NCI-H1092 treated with DMSO at 0.1 percent for 48 hours (cell line): ENCODE results near the gene NACAD.

ENCODE experiments used
- DNase-seq: peaks from one replicate; lab custom pipeline; 2025; lab: John Stamatoyannopoulos, UW

NACAD gene

GRCh38 chr7:45073786-45074527 lies 14.8 kb downstream of the NACAD start:
- no peak for DNase-seq

- DNase-seq = no peak
Measured at GRCh38 chr7:45073031-45073785, 15.6 kb downstream of the NACAD start.

GRCh38 chr7:45072131-45073030 lies 16.4 kb downstream of the NACAD start:
- DNase-seq = no peak

GRCh38 chr7:45071528-45071927 lies 17.2 kb downstream of the NACAD start:
- DNase-seq = no peak

DNA sequence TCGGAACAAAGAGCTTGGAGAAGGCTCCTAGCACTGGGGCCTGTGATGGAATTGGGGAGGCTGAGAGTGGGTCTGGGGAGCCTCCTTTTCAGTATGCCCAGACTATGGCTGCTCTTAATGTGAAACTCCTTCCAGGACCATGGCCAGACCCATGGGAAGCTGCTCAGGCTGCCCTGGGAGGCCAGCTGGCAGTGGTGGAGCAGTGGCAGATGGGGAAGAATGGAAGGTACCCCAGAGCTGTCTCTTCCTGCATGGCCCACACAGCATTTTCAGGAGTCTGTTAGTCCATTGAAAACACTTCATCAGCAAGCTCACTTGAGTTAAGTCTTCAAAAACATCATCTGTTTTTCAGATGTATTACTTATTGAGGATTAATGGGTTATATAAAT lies 18.5 kb downstream of the NACAD start:
- DNase-seq = no peak

GRCh38 chr7:45069444-45070253 lies 19.1 kb downstream of the NACAD start:
- DNase-seq = no peak

DNA sequence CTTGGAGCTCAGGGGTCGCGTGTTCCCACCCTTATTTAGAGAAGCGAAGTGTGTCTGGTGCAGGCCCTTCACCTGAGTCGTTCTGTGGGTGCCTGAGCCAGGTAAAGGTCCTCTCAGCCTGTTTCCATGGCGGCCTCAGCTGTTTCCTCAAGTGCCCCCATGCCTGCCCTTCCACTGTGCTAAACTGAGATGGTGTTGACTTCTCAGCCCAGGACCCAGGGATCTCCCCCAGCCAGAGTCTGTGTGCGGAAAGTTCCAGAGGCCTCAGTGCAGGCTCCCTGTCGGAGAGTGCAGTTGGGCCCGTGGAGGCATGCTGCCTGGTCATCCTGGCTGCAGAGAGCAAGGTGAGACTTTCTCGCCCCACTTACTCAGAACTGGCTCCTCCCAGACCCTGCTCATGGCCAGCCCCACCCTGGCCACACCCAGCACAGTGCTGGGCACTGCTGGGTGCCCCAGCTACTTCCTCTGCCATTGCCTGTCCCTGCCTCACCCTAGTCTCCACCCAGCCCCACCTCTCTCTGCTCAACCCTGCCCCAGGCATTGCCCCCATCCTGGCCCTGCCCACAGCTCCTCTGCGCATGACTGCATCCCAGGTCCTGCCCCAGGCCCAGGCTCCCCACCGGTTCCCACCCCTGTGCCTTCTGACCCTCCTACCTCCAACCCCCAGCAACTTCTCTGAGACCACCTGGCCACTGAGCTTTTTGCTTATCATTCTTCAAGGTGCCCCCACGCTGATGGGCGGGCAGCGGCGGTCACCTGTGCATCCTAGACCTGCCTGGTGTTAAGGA lies 20.3 kb downstream of the NACAD start:
- no peak for DNase-seq

GRCh38 chr7:45067582-45067981 lies 21.2 kb downstream of the NACAD start:
- no peak for DNase-seq

DNA sequence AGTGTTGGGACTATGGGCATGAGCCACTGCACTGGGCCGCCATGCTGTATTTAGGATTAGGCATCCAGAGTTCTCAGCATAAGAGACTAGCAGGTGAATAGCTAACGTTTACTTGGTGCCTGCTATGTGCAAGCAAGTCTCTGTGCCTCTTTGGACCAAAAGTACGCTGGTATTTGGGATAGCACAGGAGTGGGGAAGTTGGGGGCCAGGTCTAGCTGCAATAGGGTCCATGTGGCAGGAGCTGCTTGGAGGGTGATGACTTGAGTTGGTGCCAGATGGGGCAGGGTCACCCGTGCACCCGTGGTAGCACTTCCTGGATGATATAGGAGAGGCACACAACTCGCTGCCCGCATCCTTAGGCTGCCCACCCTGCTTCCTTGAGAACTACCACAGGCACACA lies 22.4 kb downstream of the NACAD start:
- DNase-seq = no peak

DNA sequence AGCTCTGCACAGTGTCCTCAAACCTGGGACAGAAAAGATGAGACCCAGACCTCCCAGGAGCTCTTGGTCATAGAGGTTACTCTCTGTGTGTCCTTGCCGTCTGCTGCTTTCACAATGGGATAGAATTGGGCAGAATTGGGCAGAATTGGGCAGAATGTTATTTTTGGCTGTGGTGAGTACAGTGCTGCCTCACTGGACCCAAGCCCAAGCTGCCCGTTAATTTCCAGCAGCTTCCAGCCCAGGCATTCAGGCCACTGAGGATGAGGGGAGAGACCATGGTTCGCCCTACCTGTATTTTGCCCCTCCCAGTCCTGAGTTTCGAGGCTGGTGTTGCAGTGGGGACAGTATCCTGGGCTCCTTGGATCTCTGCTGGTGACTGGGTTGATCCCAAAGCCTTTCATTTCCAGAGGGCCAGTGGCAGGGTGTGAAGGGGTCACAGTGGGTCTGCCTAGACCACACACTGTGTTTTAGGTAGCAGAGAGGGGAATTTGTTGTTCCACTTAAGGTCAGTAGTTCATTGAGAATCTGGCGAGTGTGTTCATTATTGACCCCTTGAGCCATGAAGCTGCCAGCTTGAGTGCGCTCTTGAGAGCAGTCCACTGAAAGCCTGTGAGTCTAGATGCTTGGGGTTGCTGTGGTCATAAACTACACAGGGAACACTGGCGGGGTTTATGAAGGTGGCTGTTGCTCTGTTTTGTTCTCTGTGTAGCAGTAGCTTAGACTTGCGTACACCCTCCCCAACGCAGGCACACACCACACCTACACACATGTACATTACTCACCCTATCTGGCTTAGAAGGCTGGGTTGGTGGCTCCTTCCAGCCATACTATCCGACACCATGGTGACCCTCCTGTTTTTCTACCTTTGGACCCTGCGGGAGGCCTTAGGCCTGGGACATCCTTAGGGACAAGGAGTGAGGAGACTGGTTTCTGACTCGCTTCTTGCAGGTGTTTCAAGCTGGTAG lies 23.5 kb downstream of the NACAD start:
- no peak for DNase-seq

DNA sequence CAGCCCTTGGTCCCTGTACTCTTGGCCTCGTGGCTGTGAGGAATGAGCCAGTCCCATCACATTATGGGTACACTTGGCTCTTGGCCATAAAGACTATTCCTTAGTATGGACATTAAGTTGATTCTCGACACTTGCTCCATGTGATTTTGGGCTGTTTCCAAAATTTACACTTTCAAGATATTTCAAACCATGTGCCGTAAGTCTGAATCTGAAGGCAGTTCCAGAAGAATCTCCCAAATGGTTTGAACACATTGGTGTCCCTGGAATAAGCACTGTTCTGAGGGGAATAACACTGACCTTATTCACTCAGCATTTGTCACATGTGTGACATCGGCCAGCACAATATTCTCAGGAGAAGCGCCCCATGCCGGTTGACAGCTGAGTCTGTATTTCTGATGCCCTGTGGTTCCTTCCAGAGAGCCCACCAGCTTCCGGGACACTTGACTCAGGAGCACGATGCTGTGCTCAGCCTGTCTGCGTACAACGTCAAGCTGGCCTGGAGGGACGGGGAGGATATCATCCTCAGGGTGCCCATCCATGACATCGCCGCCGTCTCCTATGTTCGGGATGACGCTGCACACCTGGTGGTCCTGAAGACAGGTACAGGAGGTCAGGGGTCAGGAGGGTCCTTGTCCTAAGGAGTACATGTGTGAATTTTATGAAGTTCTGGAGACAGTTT lies 24.6 kb downstream of the NACAD start:
- no peak for DNase-seq

DNA sequence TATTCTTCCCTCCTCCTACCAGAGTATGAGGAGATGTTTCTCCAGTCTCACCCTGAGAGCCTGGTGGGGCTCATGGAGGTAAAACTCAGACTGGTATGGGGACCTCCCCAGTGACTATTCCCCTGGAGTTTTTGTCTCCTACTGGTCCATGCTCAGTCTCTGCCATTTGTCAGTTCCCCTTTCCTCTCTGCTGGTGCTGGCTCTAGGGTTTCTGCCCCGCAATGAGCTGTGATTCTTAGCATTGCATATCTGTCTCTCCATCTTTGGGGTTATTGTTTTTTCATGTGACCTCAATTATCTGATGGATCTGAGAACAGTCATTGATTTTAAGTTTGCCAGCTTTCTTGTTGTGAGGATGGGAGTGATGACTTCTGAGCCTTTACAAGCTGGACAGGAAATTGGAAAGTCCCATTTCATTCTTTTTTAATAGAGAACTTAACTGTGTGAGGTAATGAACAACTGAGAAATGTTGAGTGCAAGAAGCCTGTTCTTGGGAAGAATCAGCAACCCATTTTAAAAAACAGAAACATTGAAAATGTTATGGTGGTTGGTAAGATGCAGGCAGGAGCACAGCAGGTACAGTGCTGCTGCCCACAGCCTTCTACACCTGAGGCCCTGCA lies 26.9 kb downstream of the NACAD start:
- DNase-seq = no peak

DNA sequence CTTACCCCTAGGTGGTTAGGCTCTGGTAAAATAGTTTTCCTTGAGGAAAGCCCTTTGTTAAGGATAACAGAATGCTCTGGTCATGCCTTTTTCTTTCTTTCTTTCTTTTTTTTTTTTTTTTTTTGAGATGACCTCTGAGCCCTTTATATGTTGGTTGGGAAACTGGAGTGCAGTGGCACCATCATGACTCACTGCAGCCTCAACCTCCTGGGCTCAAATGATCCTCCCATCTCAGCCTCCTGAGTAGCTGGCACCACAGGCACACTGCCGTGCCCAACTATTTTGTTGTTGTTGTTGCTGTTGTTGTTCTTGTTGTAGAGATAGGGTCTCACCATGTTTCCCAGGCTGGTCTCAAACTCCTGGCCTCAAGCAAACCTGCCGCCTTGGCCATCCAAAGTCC lies 27.4 kb downstream of the NACAD start:
- no peak for DNase-seq

GRCh38 chr7:45060295-45060694 lies 28.5 kb downstream of the NACAD start:
- DNase-seq = no peak

DNA sequence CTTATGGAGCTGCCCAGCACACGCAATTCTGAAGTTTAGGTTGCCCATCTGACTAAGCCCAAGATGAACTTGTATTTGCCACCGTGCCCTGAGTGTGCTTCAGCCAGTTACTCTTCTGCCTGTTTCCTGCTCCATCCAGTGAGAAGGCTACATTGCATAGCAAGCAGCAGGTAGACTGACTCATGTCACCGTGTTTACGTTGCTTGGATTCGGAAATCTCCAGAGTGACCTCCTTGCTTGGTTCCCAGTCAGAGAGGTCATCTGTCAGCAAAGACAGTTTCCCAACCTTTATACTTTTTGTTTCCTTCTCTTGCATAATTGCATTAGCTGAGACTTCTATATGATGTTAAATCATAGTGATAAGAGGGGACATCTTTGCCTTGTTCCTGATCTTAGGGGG lies 30.9 kb downstream of the NACAD start:
- DNase-seq = no peak

GRCh38 chr7:45055594-45056219 lies 33.1 kb downstream of the NACAD start:
- no peak for DNase-seq

GRCh38 chr7:45055016-45055415 lies 33.8 kb downstream of the NACAD start:
- DNase-seq = no peak

DNA sequence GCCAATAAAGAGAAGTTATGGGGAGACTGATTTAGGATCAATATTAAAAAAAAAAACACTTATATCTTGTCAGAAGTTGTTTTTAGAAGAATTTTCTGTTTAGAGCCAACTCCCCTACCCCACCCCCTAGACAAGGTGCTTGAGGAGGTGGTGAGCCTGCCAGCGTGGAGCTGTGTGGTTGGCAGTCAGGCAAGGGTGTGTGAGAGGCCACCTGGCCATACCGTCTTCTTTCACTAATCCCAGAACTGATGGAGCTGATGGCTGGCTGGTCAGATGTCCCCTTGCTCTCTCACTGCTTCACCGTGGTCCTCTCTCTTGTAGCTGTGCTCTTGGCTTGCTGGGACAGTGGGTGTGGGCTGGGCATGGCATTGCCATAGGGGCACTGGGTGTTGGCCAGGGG lies 34.3 kb downstream of the NACAD start:
- no peak for DNase-seq
